Suprapubic skin (tissue), 4 donors: ENCODE data around the gene CAPN7. TPM values are rescaled to one million over a fixed set of nuclear protein-coding genes. Genes with fewer than 3 reads are reported as not detected.
A peak's percentile ranks its signal among the peaks of the same experiment; 100 is the strongest.

Source experiments
- DNase-seq, 2 donors: peaks; one replicate each; pipeline ENCODE4 v3.0.0-alpha.2; 2019; ENCODE audit warnings: low spot score in 2 of 2
- H3K27ac ChIP-seq: fragments of 200-600 bp; sonication (generic); one replicate; pipeline ENCODE4 v1.5.1; 2019
- H3K27me3 ChIP-seq: fragments of 200-600 bp; sonication (generic); one replicate; pipeline ENCODE4 v1.5.1; 2019
- H3K36me3 ChIP-seq: fragments of 200-600 bp; sonication (generic); one replicate; pipeline ENCODE4 v1.5.1; 2019
- H3K4me1 ChIP-seq: fragments of 200-600 bp; sonication (generic); one replicate; pipeline ENCODE4 v1.5.1; 2019
- H3K4me3 ChIP-seq: fragments of 200-600 bp; sonication (generic); one replicate; pipeline ENCODE4 v1.5.1; 2019; ENCODE audit warnings: mild to moderate bottlenecking
- H3K9me3 ChIP-seq: fragments of 200-600 bp; sonication (generic); one replicate; pipeline ENCODE4 v1.5.1; 2019
- EP300 ChIP-seq: sonication (generic); formaldehyde crosslinking; IDR thresholded peaks from one replicate; pipeline ENCODE4 v1.6.1; 2017; ENCODE audit warnings: antibody characterized with exemption
- POLR2A ChIP-seq, 2 donors: fragments of 450-650 bp; IDR thresholded peaks; one replicate each; pipeline ENCODE4 v1.6.1; 2017; ENCODE audit warnings: antibody characterized with exemption in 2 of 2, mild to moderate bottlenecking in 2 of 2, moderate library complexity in 2 of 2
- POLR2AphosphoS5 ChIP-seq, 3 donors: sonication (generic); formaldehyde crosslinking; IDR thresholded peaks; one replicate each; pipeline ENCODE4 v1.6.1; 2017; ENCODE audit warnings: antibody characterized with exemption in 3 of 3
- WGBS: methylation state at CpG from one replicate; pipeline ENCODE4 v1.1.5; 2018; 5-methylcytosine and 5-hydroxymethylcytosine counted together
- total RNA-seq, 4 donors: library from RNA; depleted of rRNA; stranded (reverse); fragments of >200 nt; gene quantifications; one replicate each; pipeline ENCODE4 v1.1.0, GENCODE V29; 2016
- TF ChIP-seq, protein P1 (sequence below), 2 donors: fragments of 200-600 bp in 1 of 2; fragments of 450-650 bp in 1 of 2; sonication (generic) in 1 of 2; IDR thresholded peaks; one replicate each; pipeline ENCODE4 v1.5.1; 2016 to 2019; ENCODE audit warnings: antibody characterized with exemption in 2 of 2, mild to moderate bottlenecking in 1 of 2, moderate library complexity in 1 of 2

CAPN7 gene
- total RNA-seq, 4 donors from 2014 or later = 32.0 to 112 (median 38.2) TPM

GRCh38 chr3:15266510-15267376, 60.7 kb downstream of the CAPN7 start:
- Histone ChIP-seq H3K36me3 (no peaks in the 10 kb centered on the region), H3K4me3 (no peak overlapping the region), H3K4me1 (peaks cover 43% of the 10 kb centered on the region), H3K27me3 (no peaks in the 10 kb centered on the region), H3K9me3 (no peaks in the 10 kb centered on the region), H3K27ac (no peak overlapping the region)
- 85% methylated on average over 13 of the region's 13 CpGs for WGBS
- TF ChIP-seq EP300 (no peak), POLR2AphosphoS5 (IDR thresholded peaks at IDR 0.05) (no peak), POLR2A (IDR thresholded peaks at IDR 0.05) (no peak)
- TF ChIP-seq, protein P1, sequence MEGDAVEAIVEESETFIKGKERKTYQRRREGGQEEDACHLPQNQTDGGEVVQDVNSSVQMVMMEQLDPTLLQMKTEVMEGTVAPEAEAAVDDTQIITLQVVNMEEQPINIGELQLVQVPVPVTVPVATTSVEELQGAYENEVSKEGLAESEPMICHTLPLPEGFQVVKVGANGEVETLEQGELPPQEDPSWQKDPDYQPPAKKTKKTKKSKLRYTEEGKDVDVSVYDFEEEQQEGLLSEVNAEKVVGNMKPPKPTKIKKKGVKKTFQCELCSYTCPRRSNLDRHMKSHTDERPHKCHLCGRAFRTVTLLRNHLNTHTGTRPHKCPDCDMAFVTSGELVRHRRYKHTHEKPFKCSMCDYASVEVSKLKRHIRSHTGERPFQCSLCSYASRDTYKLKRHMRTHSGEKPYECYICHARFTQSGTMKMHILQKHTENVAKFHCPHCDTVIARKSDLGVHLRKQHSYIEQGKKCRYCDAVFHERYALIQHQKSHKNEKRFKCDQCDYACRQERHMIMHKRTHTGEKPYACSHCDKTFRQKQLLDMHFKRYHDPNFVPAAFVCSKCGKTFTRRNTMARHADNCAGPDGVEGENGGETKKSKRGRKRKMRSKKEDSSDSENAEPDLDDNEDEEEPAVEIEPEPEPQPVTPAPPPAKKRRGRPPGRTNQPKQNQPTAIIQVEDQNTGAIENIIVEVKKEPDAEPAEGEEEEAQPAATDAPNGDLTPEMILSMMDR (IDR thresholded peaks at IDR 0.05) = no peak
- no peak for DNase-seq

GRCh38 chr3:15267502-15267901, 61.5 kb downstream of the CAPN7 start:
- H3K4me3 ChIP-seq = no peak overlapping the region
- TF ChIP-seq POLR2A (IDR thresholded peaks at IDR 0.05) (no peak), POLR2AphosphoS5 (IDR thresholded peaks at IDR 0.05) (no peak), EP300 (no peak)
- TF ChIP-seq, protein P1 (IDR thresholded peaks at IDR 0.05) = no peak
- no peak overlapping the region for H3K27ac ChIP-seq
- WGBS = 90% methylated on average over 2 of the region's 3 CpGs
- peaks cover 39% of the 10 kb centered on the region for H3K4me1 ChIP-seq
- H3K9me3 ChIP-seq = no peaks in the 10 kb centered on the region
- DNase-seq = no peak
- H3K27me3 ChIP-seq = no peaks in the 10 kb centered on the region
- no peaks in the 10 kb centered on the region for H3K36me3 ChIP-seq

DNA sequence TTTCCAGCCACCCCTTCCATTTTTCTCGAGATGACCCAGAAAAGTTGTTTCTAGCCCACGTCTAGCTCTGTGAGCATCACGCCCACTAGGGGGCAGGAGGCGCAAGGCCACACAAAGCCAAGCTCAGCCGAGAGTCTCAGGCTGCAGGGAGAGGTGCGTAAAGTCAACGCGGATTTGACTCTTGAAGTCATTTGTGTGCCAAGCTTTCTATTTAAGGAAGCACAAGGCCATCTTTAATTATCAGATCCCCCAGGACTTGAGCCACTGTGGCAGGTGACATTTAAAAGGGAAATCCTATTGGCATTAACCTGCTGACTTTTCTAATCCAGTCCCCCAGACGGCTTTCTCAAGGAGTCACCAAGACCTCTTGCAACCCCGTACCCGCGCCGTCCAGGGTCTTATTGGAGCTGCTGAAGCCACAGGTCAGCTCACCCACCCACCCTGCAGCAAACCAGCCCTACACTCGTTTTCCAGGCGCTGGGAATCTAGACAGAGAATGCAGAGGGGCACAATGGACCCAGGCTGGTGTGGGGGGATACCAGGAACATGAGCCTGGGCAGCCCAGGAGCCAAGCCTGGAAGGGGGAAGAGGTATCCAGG, 62.1 kb downstream of the CAPN7 start:
- peak; percentile 87 to 91 for DNase-seq
- Histone ChIP-seq H3K4me1 (peaks cover 39% of the 10 kb centered on the region), H3K4me3 (no peak overlapping the region), H3K27ac (peak overlapping the region; percentile 79), H3K27me3 (no peaks in the 10 kb centered on the region), H3K36me3 (no peaks in the 10 kb centered on the region), H3K9me3 (no peaks in the 10 kb centered on the region)
- WGBS = 33% methylated on average over 15 of the region's 15 CpGs
- TF ChIP-seq POLR2AphosphoS5 (IDR thresholded peaks at IDR 0.05) = peak in 1 of 3 donors; percentile 52
- TF ChIP-seq, protein P1 (IDR thresholded peaks at IDR 0.05) = peak; percentile 76 to 87
- TF ChIP-seq POLR2A (IDR thresholded peaks at IDR 0.05) = no peak

- Histone ChIP-seq H3K36me3 (no peaks in the 10 kb centered on the region), H3K27ac (peak overlapping the region; percentile 79), H3K27me3 (no peaks in the 10 kb centered on the region), H3K9me3 (no peaks in the 10 kb centered on the region), H3K4me3 (no peak overlapping the region), H3K4me1 (peaks cover 39% of the 10 kb centered on the region)
- peak; percentile 95 for DNase-seq
- TF ChIP-seq, protein P1 (IDR thresholded peaks at IDR 0.05) = no peak
- TF ChIP-seq POLR2A (IDR thresholded peaks at IDR 0.05) (peak in 1 of 2 donors; percentile 37), POLR2AphosphoS5 (IDR thresholded peaks at IDR 0.05) (peak in 2 of 3 donors; percentile 13 to 85)
- 67% methylated on average over 10 of the region's 29 CpGs for WGBS
Measured at GRCh38 chr3:15269091-15269989, 63.3 kb downstream of the CAPN7 start.
